NCI-H1092 treated with DMSO at 0.1 percent for 48 hours (cell line): ENCODE results near the gene NPM3.

Source experiments
- DNase-seq: peaks from one replicate; lab custom pipeline; 2025; lab: John Stamatoyannopoulos, UW

The NPM3 gene

DNA sequence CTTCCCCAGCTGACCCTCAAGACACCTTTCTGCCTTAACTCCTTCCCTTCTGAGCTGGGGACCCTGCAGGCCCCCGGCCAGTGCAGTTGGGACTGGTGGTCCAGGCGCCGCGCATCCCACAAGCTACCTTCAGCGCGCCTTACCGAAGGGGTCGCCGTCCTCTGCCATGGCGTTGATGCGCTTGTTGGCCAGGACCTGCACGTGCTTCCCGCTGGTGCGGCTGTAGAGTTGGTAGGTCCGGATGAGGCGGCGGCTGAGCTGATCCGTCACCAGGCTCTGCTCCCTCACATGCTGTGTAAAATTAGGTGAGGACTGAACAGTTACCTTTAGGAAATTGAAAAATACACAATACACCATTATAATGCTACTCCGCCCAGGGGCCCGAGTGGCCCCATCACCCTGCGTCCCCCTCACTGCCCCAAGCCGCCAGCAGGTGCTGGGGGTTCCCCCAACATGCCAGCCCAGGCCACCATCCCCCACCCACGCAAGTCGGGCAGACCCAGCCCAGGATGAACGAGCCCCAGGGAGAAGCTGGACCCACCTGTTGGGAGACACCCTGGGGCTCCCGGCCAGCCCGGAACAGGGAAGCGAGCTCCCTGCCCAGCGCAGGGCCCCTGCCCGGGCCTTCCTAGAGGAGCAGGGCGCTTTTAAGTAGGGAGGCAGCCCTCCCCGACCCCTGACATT, 8.5 kb downstream of the NPM3 start:
- DNase-seq = no peak

DNA sequence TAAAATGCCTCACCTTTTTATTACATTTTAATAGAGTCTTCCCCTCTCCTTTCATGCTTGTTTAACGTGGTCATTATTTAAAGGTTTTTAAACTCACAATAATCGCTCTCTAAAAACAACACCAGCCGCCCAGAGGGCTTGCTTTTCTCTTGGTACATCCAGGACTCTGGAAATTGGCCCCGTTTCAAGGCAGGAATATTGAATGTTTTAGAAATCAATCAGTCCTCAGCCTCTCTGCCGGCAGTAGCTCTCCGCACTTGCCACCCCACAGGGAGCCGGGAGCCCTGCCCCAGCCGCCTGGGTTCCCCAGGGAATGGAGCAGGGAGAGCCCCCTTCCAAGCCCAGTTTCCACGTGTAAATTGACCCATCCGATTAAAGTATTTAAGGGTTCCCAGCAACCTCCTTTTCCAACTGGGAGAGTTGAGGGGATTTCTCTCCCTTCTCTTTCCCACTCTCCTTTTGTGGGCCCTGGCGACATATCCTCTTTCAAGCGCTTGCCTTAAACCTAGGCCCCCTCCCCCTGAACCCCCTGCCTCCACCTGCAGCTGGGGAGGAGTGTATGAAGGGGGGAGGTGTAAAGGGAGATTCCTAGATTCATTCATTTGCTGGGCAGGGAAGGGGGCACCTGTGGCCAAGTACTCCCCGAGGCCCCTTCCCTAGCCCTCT, 9.2 kb downstream of the NPM3 start:
- DNase-seq = no peak

DNA sequence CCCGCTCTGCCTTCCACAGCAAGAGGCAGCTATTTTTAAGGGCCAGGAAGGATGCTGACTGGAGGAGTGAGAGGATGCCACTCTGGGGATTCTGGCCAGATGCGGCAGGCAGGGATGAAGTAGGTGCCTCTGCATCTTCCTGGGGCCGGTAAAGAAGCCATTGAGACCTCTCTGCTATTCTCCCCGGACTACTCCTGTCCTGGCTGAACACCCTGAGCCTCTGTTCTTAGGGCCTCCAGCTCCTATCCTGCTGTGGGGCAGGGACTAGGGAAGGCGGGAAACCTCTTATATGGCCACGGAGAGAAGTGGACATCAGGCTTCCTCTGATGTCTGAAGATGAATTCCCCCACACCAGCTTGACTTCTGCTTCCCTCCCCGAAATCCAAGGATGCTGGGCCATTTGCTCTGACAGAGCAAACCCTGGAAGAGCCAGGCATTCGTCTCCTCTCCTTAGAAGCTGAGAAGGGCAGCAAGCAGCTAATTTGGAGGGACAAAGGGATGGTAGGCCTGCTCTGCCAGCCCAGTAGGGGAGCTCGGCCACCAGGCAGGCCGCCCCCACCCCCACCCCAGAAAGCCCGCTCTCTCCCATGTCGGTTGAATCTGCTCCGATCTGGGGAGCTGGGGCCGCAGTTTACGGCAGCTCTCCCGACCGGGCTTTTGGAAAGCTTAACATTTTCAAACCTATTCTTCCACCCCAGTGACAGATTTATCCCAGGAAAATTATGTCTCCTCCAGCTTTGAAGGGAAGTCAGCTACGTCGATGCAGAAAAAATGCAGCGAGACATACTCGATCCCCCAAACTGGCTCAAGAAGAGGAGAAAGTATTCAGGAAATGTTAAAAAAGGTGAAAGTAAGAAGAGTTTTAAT, 10.1 kb downstream of the NPM3 start:
- no peak for DNase-seq

DNA sequence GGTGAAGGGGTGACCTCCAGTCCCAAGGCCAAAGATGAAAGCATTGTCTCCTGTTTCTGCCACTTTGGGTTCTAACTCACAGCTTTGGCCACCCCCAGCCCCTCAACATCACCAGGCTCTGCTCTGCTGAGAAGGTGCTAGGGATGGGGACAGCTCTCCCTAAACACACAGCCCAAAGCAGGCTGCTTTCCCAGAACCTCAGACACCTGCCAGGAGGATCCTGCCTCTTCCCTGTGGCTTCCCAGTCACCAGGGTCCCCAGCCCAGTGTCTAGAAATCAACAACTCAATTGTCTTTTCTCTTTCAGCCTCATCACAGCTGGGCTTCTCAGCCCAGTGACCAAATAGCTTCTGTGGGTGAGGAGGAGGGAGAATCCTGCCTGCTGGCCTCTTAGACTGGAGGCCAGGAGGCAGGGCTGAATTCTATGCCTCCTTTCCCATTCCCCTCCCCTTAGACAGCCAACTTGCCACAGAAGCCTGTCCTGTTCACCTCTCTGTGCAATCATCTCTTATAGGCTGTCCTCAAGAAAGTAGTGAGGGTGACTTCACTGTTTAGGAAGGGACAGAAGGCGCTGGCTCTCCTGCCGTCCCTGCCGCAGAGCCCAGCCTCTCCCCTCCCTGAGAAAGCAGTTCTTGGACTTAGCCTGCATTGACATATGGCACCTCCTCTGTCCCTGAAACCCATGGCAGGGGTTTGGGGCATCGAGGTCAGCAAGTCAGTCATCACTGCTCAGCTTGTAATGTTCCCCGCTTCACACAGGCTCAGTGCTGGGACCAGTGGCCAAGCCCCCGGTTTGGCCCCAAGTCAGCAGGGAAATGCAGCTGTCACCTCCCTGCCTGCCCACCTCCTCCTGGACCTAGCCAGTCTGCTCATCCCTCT, 11.0 kb downstream of the NPM3 start:
- DNase-seq = no peak

DNA sequence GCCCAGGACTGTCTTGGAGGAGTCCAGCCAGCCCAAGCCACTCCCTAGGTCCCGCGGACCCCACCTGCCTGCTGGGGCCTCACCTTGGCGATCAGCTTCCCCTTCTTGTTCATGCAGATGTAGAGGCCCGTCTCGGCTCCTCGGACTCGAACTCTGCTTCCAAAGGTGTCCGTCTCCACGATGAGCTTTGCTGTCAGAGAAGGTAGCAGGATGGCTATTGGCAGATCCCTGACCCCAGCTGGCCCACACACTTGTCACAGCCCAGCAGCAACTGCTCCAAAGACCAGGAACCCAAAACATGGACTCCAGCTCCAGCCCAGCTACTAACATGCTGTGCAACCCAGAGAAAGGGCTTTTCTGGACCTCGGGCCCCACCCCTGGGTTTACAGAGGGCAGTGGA, 11.9 kb downstream of the NPM3 start:
- no peak for DNase-seq

DNA sequence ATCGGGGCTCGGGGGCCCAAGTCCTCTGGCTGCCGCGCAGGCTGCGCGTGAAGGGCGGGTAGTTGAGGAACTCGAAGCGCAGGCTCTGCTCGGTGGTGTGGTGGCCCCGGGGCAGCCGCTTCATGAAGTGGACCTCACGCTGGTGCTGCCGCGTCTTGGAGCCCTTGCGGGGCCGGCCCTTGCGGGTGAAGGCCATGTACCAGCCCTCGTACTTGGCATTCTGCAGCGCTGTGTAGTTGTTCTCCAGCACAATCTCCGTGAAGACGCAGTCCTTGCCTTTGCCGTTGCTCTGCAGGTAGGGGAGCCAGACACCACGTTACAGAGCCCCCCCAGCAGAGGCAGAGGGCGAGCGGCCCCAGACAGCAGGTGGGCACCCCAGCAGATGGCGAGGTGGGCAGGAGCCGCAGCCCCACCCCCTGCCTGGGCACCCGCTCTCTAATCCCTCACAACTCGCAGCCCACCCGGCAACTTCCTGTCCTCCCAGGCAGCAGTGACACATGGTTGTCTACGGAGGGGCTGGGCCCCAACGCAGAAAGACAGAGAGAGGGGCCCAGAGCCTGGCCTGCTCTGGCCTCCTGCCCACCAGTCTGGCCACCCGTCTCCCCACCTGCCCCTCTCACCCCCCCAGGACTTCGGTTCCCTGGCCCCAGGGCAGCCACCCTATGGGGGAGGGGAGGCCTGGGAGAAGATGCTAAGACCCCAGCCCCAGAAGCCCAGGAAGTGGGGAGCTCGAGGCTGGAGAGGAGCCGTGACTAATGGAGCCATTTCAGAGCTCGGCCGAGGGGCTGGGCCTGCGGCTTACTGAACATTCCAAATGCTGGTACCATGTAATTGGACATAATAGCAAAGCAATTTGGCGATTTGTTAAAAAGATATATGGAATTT, 12.7 kb downstream of the NPM3 start:
- DNase-seq = no peak

DNA sequence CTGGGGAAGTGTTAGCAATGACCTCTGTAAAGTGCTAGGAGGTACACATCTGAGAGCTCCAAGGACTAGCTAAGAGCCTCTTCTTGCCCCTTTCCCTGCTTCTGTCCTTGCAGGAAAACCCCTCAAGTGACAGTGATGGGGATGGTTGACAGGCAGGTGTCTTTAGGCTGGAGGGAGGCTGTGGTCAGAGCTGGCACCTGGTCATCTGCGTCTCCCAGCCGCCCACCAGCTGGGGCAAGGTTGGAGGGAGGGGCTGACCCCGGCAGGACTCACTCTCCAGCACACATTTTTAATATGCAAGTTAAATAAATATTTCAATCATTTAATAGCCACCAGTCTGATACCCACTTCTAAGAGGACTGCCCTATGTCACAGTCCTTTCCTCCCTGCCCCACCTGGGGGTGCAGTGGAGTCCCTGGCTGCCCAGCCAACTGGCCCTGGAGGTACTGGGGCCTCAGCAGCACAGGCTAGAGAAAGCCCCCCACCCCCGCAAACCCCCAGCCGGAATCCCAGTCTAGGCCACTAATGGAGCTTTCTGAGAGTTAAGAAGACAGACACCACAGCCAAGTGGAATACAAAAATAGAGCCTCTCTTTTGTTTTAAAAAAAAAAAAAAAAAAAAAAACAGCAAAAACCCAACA, 13.6 kb downstream of the NPM3 start:
- no peak for DNase-seq

DNA sequence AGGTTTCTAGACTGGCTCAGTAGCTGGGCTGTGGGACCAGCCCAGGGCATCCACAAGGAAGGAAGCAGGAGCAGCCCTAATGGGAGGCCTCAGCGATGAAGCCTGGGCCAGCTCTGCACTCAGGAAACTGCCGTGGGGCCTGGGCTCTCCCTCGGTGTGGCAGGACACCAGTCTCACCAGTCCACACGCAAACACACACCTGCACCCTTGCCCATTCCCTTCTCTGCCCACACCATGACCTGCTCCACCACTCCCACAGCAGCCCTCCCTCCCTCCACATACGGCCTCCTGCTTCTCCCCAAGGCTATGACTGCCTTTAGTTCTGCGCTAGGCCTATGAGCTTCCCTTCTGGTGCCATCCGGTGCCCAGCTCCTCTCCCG, 14.5 kb downstream of the NPM3 start:
- no peak for DNase-seq

DNA sequence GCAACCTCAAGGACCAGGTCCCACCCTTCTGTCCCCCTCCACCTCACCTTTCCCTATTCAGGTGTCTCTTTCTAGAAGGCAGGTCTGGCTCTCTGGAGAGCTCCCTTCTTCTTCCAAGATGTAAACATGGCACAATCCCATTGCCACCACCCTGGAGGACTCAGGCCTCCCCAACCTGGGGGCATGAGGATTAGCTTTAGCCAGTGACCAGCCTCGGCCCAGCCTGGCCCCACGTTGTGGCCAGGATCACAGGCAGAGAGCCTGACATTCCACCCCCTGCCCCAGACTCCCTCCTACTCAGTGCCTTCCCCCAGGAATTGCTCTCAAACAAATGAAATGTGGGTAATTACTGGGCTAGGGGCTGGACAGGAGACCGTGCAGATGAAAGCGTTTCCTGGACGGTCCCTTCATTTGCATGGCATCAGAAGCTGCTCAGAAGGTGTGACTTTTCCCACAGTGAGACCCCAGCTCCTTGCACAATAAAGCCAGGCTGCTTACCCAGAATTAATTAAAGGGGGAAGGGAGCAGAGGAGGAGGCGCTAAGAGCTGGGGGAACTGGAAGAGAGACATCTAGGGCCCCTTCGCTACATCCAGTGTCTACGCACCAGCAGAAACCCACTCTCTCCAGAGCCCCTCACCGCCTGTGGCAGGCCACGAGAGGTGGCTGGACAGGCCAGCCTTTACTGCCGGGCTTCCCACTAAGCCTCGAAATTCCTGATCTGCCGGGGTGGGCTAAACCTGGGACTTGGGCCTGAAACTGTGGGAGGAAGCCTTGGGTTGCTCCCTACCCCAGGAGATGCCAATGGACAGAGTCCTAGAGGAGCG, 15.1 kb downstream of the NPM3 start:
- no peak for DNase-seq

DNA sequence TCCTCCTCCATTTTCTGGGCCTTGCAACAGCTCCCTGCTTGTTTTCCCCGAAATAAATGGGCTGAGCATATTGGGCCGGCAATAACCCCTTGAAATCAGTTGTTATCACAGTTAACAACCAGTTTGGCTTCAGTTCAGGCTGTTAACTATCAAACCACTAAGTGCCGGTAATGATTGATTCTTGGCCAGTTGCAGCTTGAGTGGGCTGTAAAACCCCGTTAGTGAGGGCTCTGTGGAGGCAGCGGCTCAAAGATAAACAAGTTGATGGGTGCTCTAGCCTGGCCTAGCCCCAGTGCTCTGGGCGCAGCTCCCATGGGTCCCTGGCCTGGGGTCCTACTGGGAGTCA, 15.7 kb downstream of the NPM3 start:
- peak; percentile 90 for DNase-seq

DNA sequence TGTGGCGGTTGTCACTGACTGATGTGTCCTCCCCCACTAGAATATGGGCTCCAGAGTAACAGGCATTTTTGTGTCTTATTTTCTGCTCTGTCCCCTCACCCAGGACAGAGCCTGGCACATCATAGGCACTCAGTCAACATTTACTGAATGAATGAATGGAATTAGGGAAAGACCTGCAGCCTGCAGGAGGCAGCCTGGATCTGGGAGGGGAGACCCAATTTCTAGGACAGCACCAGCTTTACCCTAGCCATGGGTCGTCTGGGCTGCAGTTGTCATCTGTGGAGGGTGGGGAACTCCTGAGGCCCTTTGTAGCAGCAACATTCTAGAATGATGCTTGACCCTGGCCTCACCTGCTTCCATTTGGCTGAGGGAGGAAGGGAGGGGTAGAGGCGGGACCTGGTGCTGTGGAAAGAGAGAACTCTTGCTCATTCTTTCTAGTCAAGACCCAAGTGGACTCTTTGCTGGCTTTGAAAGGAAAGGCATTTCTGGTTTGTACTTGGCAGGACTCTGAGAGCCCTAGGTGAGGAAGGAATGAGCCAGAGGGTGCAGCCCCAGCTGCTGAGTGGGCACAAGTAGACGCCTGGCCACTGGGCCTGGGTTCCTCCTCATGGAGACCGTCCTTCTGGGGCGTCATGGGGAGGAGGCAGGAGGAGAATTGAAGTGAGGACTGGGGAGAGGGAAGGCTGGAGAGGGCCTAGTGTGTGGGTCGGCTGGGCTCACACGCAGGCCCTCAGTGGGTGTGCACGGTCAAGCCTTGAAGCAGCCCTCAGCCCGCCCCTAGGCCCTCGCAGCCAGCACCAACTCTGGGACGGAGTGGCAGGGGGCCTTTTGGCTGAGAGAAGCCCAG, 16.3 kb downstream of the NPM3 start:
- peak; percentile 38 for DNase-seq

DNA sequence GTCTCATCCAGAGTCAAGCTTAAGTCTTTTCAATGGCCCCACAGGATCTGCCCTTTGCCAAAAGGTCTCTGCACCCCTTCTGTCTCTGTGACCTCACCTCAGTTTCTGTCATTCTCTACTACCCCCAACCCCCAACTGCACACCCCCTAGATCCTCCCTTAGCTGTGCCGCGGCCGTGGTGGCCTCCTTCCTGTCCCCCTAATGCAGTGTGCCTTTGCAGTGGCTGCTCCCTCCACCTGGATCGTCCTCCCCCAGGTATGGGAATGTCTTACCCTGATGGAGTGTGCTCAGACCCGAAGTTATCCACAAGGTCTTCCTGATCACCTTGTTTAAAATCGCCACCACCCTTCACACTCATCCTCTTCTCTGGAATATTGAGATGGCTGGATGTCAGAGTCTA, 16.9 kb downstream of the NPM3 start:
- DNase-seq = no peak

DNA sequence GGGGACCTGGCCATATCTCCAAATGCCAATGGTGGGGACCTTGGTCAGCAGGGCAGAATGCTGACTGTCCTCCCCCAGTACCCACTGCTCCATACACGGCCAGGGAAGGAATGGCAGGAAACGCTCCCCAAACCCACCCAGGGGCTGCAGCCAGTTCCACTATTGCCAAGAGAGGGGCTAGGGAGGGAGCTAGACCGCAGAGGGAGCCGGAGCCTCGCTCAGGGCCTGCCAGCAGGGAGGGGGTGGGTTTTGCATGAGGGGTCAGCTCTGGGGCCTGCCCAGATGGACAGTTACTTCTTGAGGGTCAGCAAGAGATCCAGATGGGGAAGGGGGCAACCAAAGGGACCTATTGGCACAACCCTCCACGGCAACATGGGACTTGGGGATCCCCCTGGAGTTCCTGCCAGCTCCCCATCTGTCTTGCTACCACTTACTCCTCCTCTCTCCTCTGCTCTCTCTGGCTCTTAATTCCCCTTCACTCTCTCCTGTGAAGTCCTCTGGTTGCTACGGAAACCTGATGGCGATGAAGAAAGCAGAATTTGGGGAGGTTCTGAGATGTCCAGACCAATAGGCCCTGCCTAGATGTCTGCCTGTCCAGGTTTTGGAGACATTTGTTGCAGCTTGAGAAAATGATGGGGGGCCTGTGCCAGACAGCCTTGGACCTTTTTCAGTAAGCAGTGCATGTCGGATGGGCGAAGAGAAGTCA, 20.0 kb downstream of the NPM3 start:
- DNase-seq = no peak

DNA sequence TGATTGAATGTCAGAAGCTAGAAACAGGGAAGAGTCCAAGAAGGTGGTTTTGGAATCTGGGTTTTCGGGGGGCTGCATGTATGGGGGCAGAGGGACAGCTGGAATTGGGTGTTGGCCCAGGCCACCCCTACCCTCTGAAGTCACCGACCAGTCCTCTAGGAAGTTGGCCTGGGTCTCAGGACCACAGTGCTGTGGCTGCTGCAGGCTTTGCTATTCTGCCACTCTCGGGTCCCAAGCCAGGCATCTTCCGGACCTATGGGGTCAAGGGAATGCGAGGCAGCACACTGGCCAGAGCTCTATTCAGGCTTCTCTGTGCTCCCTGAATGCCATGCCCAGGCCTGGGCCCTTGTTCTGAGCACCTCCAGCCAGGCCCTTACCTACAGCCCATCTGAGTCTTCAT, 20.5 kb downstream of the NPM3 start:
- no peak for DNase-seq

DNA sequence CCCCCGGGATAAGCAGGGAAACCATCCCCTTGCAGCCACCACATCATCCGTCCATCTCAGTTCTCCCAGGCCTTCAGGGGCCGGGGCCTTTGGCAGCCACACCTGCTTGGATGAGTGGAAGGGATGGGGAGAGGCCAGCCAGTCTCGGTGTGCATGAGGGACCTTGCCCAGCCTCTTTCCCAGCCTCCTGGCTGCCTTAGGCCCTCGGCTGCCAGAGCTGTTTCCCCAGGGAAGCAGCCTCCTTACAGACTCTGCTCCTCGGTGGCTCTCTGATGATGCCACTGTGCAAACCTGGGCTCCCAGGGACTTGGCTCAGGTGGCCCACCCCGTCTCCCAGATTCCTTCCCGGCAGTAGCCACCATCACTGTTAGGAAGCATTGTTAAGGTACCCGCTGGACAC, 22.0 kb downstream of the NPM3 start:
- DNase-seq = no peak

DNA sequence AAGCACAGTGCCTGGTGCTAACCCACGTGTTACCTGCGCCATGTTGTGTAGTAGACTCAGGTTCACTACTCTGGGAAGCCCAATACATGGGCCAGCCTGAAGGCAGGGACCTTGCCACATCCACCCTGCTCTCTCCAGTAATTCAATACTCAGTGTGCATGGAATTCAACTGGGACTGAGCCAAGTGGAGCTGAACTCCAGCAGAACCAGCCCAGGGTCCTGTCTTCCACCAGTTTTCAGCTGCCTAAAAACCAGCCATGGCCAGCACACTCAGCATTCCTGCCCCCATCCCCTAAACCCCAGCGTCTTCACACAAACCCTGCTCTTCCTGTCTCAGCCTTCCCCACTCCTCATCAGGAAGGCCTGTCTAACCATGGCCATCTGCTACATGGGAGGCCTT, 22.7 kb downstream of the NPM3 start:
- no peak for DNase-seq

DNA sequence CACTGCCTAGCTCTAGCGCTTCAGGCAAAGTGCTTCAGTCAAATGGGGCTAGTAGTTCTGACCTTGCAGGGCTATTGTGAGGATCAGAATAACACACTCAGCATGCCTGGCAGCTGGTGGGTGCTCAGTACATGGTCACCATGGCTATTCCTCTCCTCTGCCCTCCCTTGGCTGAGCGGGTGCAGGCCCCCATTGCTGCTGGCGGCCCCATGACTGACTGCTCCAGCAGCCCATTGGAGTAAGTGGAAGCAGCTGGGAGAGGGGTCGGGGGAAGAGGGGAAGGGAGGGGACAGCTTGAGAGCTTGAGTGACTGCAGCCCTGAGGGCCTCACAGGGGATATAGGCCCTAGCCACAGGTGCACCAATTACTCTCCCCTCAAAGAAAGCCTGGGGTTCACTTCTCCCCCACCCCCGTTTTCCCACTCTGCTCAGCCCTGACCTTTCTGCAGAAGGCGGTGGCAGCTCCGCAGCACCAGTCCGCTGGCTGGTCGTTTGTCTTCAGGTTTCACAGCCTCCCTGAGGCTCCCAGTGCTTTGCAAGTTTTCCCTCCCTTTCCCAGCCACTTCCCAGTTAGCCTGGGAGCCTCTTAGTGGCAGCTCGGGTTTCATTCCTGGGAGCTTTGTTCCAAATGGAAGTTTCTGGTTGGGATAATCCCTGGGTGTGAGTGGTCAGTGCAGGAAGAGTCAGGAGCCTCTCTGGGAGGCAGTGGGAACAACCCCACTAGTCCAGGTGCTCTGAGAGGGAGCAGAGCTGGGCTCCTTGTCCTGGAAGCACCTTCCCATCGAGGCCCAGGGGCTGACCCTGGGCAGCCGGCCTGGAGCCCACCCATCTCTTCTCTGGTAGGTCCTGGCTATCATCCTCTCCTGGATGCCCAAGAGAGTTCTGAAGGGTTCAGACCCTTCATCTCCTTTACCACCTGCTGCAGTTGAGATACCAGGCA, 23.7 kb downstream of the NPM3 start:
- DNase-seq = peak; percentile 1
